ENCODE data around the gene SLC41A1. TPM values are rescaled to one million over a fixed set of nuclear protein-coding genes. Genes with fewer than 3 reads are reported as not detected.

Gene SLC41A1
- total and polyA plus RNA-seq, 2 donors (not counting 3 experiments of a cell fraction or from before 2014, with no cell fraction given) = 21.7 to 22.0 TPM

DNA sequence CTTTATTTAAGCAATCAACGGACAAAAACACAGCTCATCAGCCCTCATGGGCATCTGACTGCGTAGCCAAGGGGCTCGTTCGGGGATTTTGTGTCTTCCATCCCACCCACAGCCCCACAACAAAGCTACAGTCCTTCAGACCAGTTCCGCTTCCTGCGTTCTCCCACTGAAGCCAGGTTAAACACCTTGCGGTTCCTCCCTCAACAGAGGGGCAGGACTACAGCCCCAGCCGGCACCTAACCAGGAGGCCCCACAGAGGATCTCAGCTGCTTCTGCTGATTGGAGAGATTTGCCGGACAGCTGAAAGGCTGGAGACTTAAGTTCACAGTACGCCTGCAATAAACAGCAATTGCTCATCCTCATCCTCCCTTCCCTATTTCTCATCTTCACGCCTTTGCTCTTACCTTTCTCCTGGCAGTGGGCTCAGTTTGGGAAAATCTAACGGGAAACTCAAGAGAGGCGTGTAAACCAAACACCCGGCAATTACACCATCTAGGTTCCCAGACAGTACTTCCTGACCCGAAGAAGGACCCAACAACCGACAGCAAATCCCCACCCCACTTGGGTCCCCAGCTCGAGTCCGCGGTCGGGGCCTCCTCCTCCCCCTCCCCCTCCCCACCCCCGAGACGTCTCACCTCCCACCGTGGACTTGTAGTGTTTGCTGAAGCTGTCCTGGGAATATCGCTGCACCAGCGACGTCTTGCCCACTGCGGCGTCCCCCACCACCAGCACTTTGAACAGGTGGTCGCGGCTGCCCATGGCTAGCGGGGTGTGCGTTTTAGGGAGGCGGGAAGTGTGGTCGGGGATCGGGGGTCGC is 38.6 kb downstream of the SLC41A1 start:
- intact Hi-C loops (cut with micrococcal nuclease) = loop anchor here (1.0 kb wide), 1 partner anchor 24 kb away; the partner anchor contains the start of gene NUCKS1
- BruUV-seq (replicated peaks) = no TSS peak

More for the DNA sequence above, 38.6 kb downstream of the SLC41A1 start:
- no peaks in the 10 kb centered on the region for H3K79me2 ChIP-seq (ENCODE audit: control insufficient read depth, insufficient read depth, low read length)
- H3K27ac ChIP-seq (ENCODE audit: insufficient read depth, low read depth, low read length) = no peak overlapping the region
- peak; percentile 41 for DNase-seq (ENCODE audit: low read depth, low spot score)
- H3K4me3 ChIP-seq (replicated peaks in 1 of 3; ENCODE audit: insufficient read depth in 1 of 3, low read depth in 1 of 3, low read length in 3 of 3) = peak overlapping the region; percentile 55 to 88 (median 59)
- peak; percentile 12 for FAIRE-seq
- H2AFZ ChIP-seq (ENCODE audit: low read depth, low read length) = peak overlapping the region; percentile 69
- H3K27me3 ChIP-seq (ENCODE audit: control insufficient read depth in 2 of 2, insufficient read depth in 2 of 2, low read length in 2 of 2) = no peaks in the 10 kb centered on the region
- no peaks in the 10 kb centered on the region for H3K9me1 ChIP-seq (replicated peaks; ENCODE audit: control insufficient read depth, extremely low read depth, insufficient read depth, low read length)
- no peaks in the 10 kb centered on the region for H3K9me3 ChIP-seq (replicated peaks; ENCODE audit: control insufficient read depth, insufficient read depth, low read length)
- dilution Hi-C loops (cut with MboI; ENCODE audit: extremely low pct_ligation_motif_present, low sequenced_read_pairs) = no loop called here
- no peaks in the 10 kb centered on the region for H4K20me1 ChIP-seq (replicated peaks; ENCODE audit: control insufficient read depth, extremely low read depth, insufficient read depth, low read length)
- H3K4me1 ChIP-seq (ENCODE audit: control insufficient read depth, extremely low read depth, insufficient read depth, low read length) = peaks cover 8% of the 10 kb centered on the region
- H3K4me2 ChIP-seq (ENCODE audit: insufficient read depth, low read length) = peak overlapping the region; percentile 87
- H3K9ac ChIP-seq (replicated peaks; ENCODE audit: extremely low read depth, insufficient read depth, low read length) = peak overlapping the region; percentile 39
- TF ChIP-seq, protein P1, sequence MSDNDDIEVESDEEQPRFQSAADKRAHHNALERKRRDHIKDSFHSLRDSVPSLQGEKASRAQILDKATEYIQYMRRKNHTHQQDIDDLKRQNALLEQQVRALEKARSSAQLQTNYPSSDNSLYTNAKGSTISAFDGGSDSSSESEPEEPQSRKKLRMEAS (IDR thresholded peaks at IDR 0.05; ENCODE audit: insufficient read depth, insufficient read length) = no peak
- TF ChIP-seq GATA2 (IDR thresholded peaks at IDR 0.05; ENCODE audit: insufficient read depth, insufficient read length, low read depth, low read length) (no peak), EZH2 (IDR thresholded peaks at IDR 0.05; ENCODE audit: borderline replicate concordance, low read depth, low read length, severe bottlenecking) (no peak), MYC (IDR thresholded peaks at IDR 0.05; ENCODE audit: low read depth, low read length) (no peak), POLR2A (IDR thresholded peaks at IDR 0.05; ENCODE audit: low read depth, low read length) (no peak), JUN (IDR thresholded peaks at IDR 0.05; ENCODE audit: borderline replicate concordance, insufficient read depth, insufficient read length, low read depth) (no peak), FOS (IDR thresholded peaks at IDR 0.05; ENCODE audit: borderline replicate concordance, insufficient read depth, low read length) (no peak), POLR2AphosphoS5 (IDR thresholded peaks at IDR 0.05; ENCODE audit: insufficient read depth, low read depth, low read length) (no peak)
- TF ChIP-seq, protein P2, sequence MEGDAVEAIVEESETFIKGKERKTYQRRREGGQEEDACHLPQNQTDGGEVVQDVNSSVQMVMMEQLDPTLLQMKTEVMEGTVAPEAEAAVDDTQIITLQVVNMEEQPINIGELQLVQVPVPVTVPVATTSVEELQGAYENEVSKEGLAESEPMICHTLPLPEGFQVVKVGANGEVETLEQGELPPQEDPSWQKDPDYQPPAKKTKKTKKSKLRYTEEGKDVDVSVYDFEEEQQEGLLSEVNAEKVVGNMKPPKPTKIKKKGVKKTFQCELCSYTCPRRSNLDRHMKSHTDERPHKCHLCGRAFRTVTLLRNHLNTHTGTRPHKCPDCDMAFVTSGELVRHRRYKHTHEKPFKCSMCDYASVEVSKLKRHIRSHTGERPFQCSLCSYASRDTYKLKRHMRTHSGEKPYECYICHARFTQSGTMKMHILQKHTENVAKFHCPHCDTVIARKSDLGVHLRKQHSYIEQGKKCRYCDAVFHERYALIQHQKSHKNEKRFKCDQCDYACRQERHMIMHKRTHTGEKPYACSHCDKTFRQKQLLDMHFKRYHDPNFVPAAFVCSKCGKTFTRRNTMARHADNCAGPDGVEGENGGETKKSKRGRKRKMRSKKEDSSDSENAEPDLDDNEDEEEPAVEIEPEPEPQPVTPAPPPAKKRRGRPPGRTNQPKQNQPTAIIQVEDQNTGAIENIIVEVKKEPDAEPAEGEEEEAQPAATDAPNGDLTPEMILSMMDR (IDR thresholded peaks at IDR 0.05; ENCODE audit: extremely low read depth in 1 of 2, insufficient read depth in 1 of 2, low read depth in 1 of 2, low read length in 2 of 2) = no peak
- ChIA-PET CTCF (interaction anchor here (0.6 to 5.5 kb wide), 10 partner anchors 9 to 1275 kb away, joined by 3 to 30 read pairs (median 6); no protein-coding TSS in a partner anchor), POLR2A (no interaction called here)
- peaks cover 0 to 2% of the 10 kb centered on the region in 2 experiments for H3K36me3 ChIP-seq (ENCODE audit: control insufficient read depth in 2 of 2, extremely low read depth in 1 of 2, insufficient read depth in 2 of 2, low read length in 2 of 2)
